PC-9 (cell line): ENCODE data around the gene ALDOC.

Experiments
- EZH2 ChIP-seq: fragments of 200-600 bp; sonication (generic); IDR thresholded peaks from 2 replicates; pipeline ENCODE4 v1.8.0; 2017; ENCODE audit warnings: antibody characterized with exemption, low read depth
- TF ChIP-seq, protein P1 (sequence below): fragments of 200-600 bp; sonication (generic); conservative IDR thresholded peaks from 2 replicates; pipeline ENCODE4 v1.6.1; 2017; ENCODE audit warnings: mixed run types, antibody characterized with exemption, mild to moderate bottlenecking, moderate library complexity

DNA sequence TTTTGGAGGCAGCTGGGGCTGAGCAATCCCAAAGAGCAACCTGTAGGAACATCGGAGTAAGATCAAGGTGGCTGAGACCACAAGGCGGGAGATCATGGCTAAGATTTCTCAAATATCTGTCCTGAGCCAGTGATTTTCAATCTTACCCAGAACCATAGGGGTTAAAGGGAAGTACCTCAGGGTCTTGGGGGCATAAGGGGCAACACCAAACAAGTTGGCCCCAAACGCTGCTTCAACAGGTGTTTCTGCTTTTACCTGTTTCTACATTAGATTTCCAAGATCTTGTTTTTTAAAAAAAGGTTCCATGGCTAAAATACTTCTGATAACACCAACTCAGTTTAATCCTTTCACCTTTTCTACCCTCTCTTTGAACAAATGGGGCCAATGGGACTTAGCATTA lies 21.7 kb downstream of the ALDOC start:
- TF ChIP-seq, protein P1, sequence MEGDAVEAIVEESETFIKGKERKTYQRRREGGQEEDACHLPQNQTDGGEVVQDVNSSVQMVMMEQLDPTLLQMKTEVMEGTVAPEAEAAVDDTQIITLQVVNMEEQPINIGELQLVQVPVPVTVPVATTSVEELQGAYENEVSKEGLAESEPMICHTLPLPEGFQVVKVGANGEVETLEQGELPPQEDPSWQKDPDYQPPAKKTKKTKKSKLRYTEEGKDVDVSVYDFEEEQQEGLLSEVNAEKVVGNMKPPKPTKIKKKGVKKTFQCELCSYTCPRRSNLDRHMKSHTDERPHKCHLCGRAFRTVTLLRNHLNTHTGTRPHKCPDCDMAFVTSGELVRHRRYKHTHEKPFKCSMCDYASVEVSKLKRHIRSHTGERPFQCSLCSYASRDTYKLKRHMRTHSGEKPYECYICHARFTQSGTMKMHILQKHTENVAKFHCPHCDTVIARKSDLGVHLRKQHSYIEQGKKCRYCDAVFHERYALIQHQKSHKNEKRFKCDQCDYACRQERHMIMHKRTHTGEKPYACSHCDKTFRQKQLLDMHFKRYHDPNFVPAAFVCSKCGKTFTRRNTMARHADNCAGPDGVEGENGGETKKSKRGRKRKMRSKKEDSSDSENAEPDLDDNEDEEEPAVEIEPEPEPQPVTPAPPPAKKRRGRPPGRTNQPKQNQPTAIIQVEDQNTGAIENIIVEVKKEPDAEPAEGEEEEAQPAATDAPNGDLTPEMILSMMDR, result no peak
- no peak for TF ChIP-seq EZH2
